GM12878 (cell line): Measurements from ENCODE around the gene MINDY3. TPM values are rescaled to one million over a fixed set of nuclear protein-coding genes. Genes with fewer than 3 reads are reported as not detected.
"Not testable (repeated sequence)": the region's sequence is repeated elsewhere in the genome, so short reads cannot be mapped to it uniquely, and the experiment has no call there.

Experiments used
- ATAC-seq: fragments of 200-7000 bp; cut with Tn5 transposase; 3 replicates; pipeline ENCODE4 v1.9.1; 2020; ENCODE audit warnings: mild to moderate bottlenecking, moderate library complexity
- BruUV-seq: library from RNA; stranded (reverse); fragments of 400-500 nt; replicated peaks from 2 replicates; lab custom pipeline; 2021; lab: Mats Ljungman, UMichigan
- CTCF ChIA-PET: fragments of 300-600 bp; sonication (Branson Sonifier 250); formaldehyde crosslinking; extraction: SDS; loops from one replicate; lab custom pipeline; 2021; ENCODE audit warnings: inconsistent platforms; lab: Yijun Ruan, JAX
- POLR2A ChIA-PET: fragments of 350-600 bp; formaldehyde crosslinking; extraction: SDS; loops from one replicate; lab custom pipeline; 2021; ENCODE audit warnings: inconsistent platforms; lab: Charles Lee
- RAD21 ChIA-PET: fragments of 300-600 bp; sonication (Branson Sonifier 250); formaldehyde crosslinking; loops from one replicate; lab custom pipeline; 2023; ENCODE audit warnings: antibody characterized with exemption; ENCODE audit not compliant: unreplicated experiment; lab: Charles Lee
- SMC1A ChIA-PET: fragments of 300-600 bp; sonication (Branson Sonifier 250); formaldehyde crosslinking; loops from one replicate; lab custom pipeline; 2023; ENCODE audit not compliant: unreplicated experiment, uncharacterized antibody; lab: Charles Lee
- DNase-seq: peaks from one replicate; pipeline ENCODE4 v3.0.0-alpha.2; 2011; ENCODE audit warnings: low read depth, low spot score
- FAIRE-seq: peaks from 3 replicates; lab custom pipeline; 2011; peaks lifted over from hg19 to GRCh38; lab: Jason Lieb, UNC
- H2AFZ ChIP-seq: 2 replicates; pipeline ENCODE4 v1.6.0; 2011; ENCODE audit warnings: low read depth, low read length, control low read depth; ENCODE audit not compliant: control insufficient read depth
- H3K27ac ChIP-seq: 2 replicates; pipeline ENCODE4 v1.5.1; 2011; ENCODE audit warnings: control low read depth; ENCODE audit not compliant: control insufficient read depth, insufficient read depth
- H3K27me3 ChIP-seq, 2 experiments: replicated peaks in 1 of 2; 2 replicates each; pipeline versions ENCODE4 v1.6.0 to v1.6.1; 2011; ENCODE audit warnings: low read length in 1 of 2; ENCODE audit not compliant: control insufficient read depth in 2 of 2, insufficient read depth in 2 of 2
- H3K36me3 ChIP-seq, 2 experiments: 2 replicates each; pipeline ENCODE4 v1.5.1; 2011; ENCODE audit warnings: low read length in 1 of 2; ENCODE audit not compliant: control insufficient read depth in 2 of 2, insufficient read depth in 2 of 2
- H3K4me1 ChIP-seq: 2 replicates; pipeline ENCODE4 v1.6.1; 2011; ENCODE audit warnings: mild to moderate bottlenecking, low read length, moderate library complexity, mixed read lengths; ENCODE audit not compliant: control insufficient read depth, insufficient read depth
- H3K4me2 ChIP-seq: 2 replicates; pipeline ENCODE4 v1.6.0; 2011; ENCODE audit warnings: control low read depth; ENCODE audit not compliant: control insufficient read depth, insufficient read depth
- H3K4me3 ChIP-seq: fragments of 200-600 bp; sonication (generic); 2 replicates; pipeline ENCODE4 v1.5.1; 2016
- H3K79me2 ChIP-seq: 2 replicates; pipeline ENCODE4 v1.6.0; 2011; ENCODE audit warnings: low read length; ENCODE audit not compliant: control insufficient read depth, insufficient read depth
- H3K9ac ChIP-seq: 2 replicates; pipeline ENCODE4 v1.8.0; 2011; ENCODE audit warnings: low read length, control low read depth, mixed read lengths; ENCODE audit not compliant: control insufficient read depth, insufficient read depth
- H3K9me3 ChIP-seq: replicated peaks from 3 replicates; pipeline ENCODE4 v1.5.1; 2011; ENCODE audit warnings: mild to moderate bottlenecking, low read length; ENCODE audit not compliant: control insufficient read depth, insufficient read depth
- H4K20me1 ChIP-seq: 2 replicates; pipeline ENCODE4 v1.6.0; 2011; ENCODE audit not compliant: control insufficient read depth, insufficient read depth
- CBFB ChIP-seq: IDR thresholded peaks from 2 replicates; pipeline ENCODE4 v1.6.1; 2016; ENCODE audit warnings: antibody characterized with exemption, low read depth
- E2F8 ChIP-seq: fragments of 450-650 bp; IDR thresholded peaks from 2 replicates; pipeline ENCODE4 v1.6.1; 2018; ENCODE audit warnings: mild to moderate bottlenecking, low read depth, moderate library complexity; ENCODE audit not compliant: partially characterized antibody
- HCFC1 ChIP-seq: fragments of 150-350 bp; IDR thresholded peaks from 2 replicates; pipeline ENCODE4 v1.6.1; 2014; ENCODE audit warnings: low read length
- JUND ChIP-seq: IDR thresholded peaks from 2 replicates; pipeline ENCODE4 v1.6.1; 2012; ENCODE audit warnings: low read depth, mild to moderate bottlenecking, low read length, improper control_type of control experiment, moderate library complexity
- NFXL1 ChIP-seq: fragments of 450-650 bp; IDR thresholded peaks from 2 replicates; pipeline ENCODE4 v1.6.1; 2017; ENCODE audit warnings: antibody characterized with exemption, mild to moderate bottlenecking, borderline replicate concordance
- SIN3A ChIP-seq: IDR thresholded peaks from 2 replicates; pipeline ENCODE4 v1.6.1; 2012; ENCODE audit warnings: low read depth, low read length, improper control_type of control experiment
- SREBF1 ChIP-seq: IDR thresholded peaks from 2 replicates; pipeline ENCODE4 v1.6.1; 2012; ENCODE audit warnings: mild to moderate bottlenecking, low read length
- TARDBP ChIP-seq: IDR thresholded peaks from 2 replicates; pipeline ENCODE4 v1.6.1; 2016; ENCODE audit warnings: borderline replicate concordance
- ZBED1 ChIP-seq: IDR thresholded peaks from 2 replicates; pipeline ENCODE4 v1.6.1; 2016; ENCODE audit warnings: borderline replicate concordance
- WGBS: methylation state at CpG from one replicate; pipeline ENCODE4 v1.1.6; 2016; ENCODE audit warnings: low lambda C conversion rate; ENCODE audit not compliant: insufficient replicate concordance, insufficient coverage; ENCODE audit errors: missing lambda C conversion rate; 5-methylcytosine and 5-hydroxymethylcytosine counted together
- in situ Hi-C: fragments of 300-500 bp; cut with MboI; formaldehyde crosslinking; loops from 9 replicates; pipeline ENCODE4 v1.14.3; 2018; ENCODE audit warnings: mixed read lengths
- intact Hi-C: fragments of 100-400 bp; cut with micrococcal nuclease; formaldehyde crosslinking; loops from one replicate; pipeline ENCODE4 v1.14.2; 2022; ENCODE audit not compliant: unreplicated experiment
- polyA plus RNA-seq, 11 experiments: library from polyadenylated mRNA; depleted of rRNA in 4 of 11; unstranded in 6 of 11; stranded (reverse) in 5 of 11; fragments of >200 nt; fragmentation: Nextera tagmentation in 4 of 11; fragmentation: Illumina TruSeq in 1 of 11; extraction: Ambion mirVana in 4 of 11; extraction: Trizol in 1 of 11; gene quantifications; 1 replicate in 1 of 11; 2 replicates in 10 of 11; pipeline versions ENCODE4 v1.2.1 to v1.2.3, GENCODE V29; 2011 to 2016; ENCODE audit warnings: inconsistent platforms in 2 of 11, missing spikeins in 2 of 11, low read depth in 1 of 11
- total RNA-seq, 4 experiments: library from RNA; depleted of rRNA in 3 of 4; stranded (reverse); fragments of >200 nt in 3 of 4; fragmentation: Illumina TruSeq in 1 of 4; extraction: Trizol in 1 of 4; gene quantifications; 2 replicates each; pipeline versions ENCODE4 v1.2.1 to v1.2.3, GENCODE V29; 2013 to 2021
- TF ChIP-seq, protein P1 (sequence below): IDR thresholded peaks from 2 replicates; pipeline ENCODE4 v1.6.1; 2011; ENCODE audit warnings: borderline replicate concordance, low read depth, mild to moderate bottlenecking, moderate library complexity, mixed read lengths, low read length; ENCODE audit not compliant: insufficient read depth; ENCODE audit errors: extremely low read length

MINDY3 gene
- total and polyA plus RNA-seq, 10 of the 15 experiments (the other 5 are each of a cell fraction or from before 2014, with no cell fraction given) = 12.0 to 23.6 (median 15.7) TPM

- TF ChIP-seq, protein P1, sequence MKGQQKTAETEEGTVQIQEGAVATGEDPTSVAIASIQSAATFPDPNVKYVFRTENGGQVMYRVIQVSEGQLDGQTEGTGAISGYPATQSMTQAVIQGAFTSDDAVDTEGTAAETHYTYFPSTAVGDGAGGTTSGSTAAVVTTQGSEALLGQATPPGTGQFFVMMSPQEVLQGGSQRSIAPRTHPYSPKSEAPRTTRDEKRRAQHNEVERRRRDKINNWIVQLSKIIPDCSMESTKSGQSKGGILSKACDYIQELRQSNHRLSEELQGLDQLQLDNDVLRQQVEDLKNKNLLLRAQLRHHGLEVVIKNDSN = no peak
- TF ChIP-seq SIN3A = no peak
These were observed 79.8 kb downstream of the MINDY3 start (continued) for GRCh38 chr10:15780353-15781135.

GRCh38 chr10:15775513-15775912, 84.8 kb downstream of the MINDY3 start:
- BruUV-seq = no TSS peak
- ChIA-PET CTCF (no interaction called here), SMC1A (no interaction called here), RAD21 (no interaction called here), POLR2A (no interaction called here)
- FAIRE-seq (no peak), ATAC-seq (no peak), DNase-seq (no peak)
- H3K4me2 ChIP-seq = no peak overlapping the region
- no peak overlapping the region for H3K27ac ChIP-seq
- no peaks in the 10 kb centered on the region for H3K79me2 ChIP-seq
- in situ Hi-C loops = no loop called here
- peaks cover 0 to 6% of the 10 kb centered on the region in 2 experiments; a peak in 1 of 4 replicates for H3K36me3 ChIP-seq
- no peak for TF ChIP-seq ZBED1
- TF ChIP-seq HCFC1 = no peak
- no peak for TF ChIP-seq NFXL1
- TF ChIP-seq JUND = no peak
- TF ChIP-seq TARDBP = no peak
- TF ChIP-seq CBFB = no peak
- no peak for TF ChIP-seq SREBF1
- TF ChIP-seq E2F8 = no peak
- H3K4me3 ChIP-seq = no peak overlapping the region
- no peak overlapping the region for H2AFZ ChIP-seq
- WGBS = 95% methylated on average over 1 of the region's 1 CpG
- H3K4me1 ChIP-seq = no peaks in the 10 kb centered on the region
- no peaks in the 10 kb centered on the region for H4K20me1 ChIP-seq
- H3K9me3 ChIP-seq = peaks cover 1% of the 10 kb centered on the region; the same call in 1 of the 3 replicates
- H3K9ac ChIP-seq = no peak overlapping the region
- no peaks in the 10 kb centered on the region for H3K27me3 ChIP-seq
- intact Hi-C loops = no loop called here

DNA sequence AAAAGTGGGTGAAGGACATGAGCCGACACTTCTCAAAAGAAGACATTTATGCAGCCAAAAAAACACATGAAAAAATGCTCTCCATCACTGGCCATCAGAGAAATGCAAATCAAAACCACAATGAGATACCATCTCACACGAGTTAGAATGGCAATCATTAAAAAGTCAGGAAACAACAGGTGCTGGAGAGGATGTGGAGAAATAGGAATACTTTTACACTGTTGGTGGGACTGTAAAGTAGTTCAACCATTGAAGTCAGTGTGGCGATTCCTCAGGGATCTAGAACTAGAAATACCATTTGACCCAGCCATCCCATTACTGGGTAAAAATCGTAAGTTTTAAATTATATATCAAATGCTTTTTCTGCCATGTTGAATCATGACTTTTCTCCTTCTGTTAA, 85.8 kb downstream of the MINDY3 start:
- DNase-seq, H2AFZ ChIP-seq, H3K4me1 ChIP-seq, BruUV-seq, H3K9me3 ChIP-seq, FAIRE-seq, intact Hi-C loops, ATAC-seq, H3K9ac ChIP-seq, SMC1A ChIA-PET, CTCF ChIA-PET, POLR2A ChIA-PET, in situ Hi-C loops, RAD21 ChIA-PET, H3K27ac ChIP-seq, H3K27me3 ChIP-seq, H3K4me2 ChIP-seq, H3K4me3 ChIP-seq, H3K79me2 ChIP-seq, H3K36me3 ChIP-seq, H4K20me1 ChIP-seq: not testable (repeated sequence)
- 71% methylated on average over 4 of the region's 4 CpGs for WGBS
